ENCODE data around the gene ZNF503.

The ZNF503 gene

DNA sequence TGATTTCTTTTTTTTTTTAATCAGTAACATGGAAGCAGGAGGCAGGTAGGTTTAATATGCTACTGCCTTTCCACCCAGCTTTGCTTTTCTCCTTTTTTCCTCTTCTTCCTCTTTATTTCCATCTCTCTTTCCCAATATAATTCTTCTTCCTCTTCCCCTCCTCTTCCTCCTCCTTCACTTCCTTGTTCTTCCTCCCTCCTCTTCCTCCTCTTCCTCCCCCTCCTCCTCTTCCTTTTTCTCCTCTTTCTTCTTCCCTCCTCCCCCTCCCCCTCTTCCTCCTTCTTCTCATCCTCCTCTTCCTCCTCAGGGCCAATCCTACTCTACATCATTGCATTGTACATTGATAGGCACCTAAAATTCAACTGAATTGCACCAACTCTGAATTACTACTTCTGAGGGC lies 11.4 kb downstream of the ZNF503 start:
- no peak overlapping the region for H3K27ac ChIP-seq (ENCODE audit: low read depth, low read length)
- no peak overlapping the region for H3K4me3 ChIP-seq (ENCODE audit: low read depth, low read length)
- H4K8ac ChIP-seq (ENCODE audit: low read depth, low read length), result no peak overlapping the region
- no peak overlapping the region for H4K12ac ChIP-seq (ENCODE audit: low read depth, low read length)
- H3K27me3 ChIP-seq (ENCODE audit: insufficient read depth, low read length), result peaks cover 2% of the 10 kb centered on the region
- H3K36me3 ChIP-seq (ENCODE audit: control insufficient read depth in 1 of 2, insufficient read depth in 2 of 2, low read length in 2 of 2), result no peaks in the 10 kb centered on the region
- no peaks in the 10 kb centered on the region for H3K79me2 ChIP-seq (ENCODE audit: control insufficient read depth, insufficient read depth, low read length, poor library complexity)
- H3K23ac ChIP-seq (ENCODE audit: low read length), result no peak overlapping the region
- H3K18ac ChIP-seq (ENCODE audit: low read length), result no peak overlapping the region
- peaks cover 2% of the 10 kb centered on the region for H3K9me3 ChIP-seq (ENCODE audit: insufficient read depth, low read depth, low read length)
- no peak overlapping the region for H4K91ac ChIP-seq (ENCODE audit: low read depth, low read length)
- H2AK5ac ChIP-seq (ENCODE audit: low read length), result no peak overlapping the region
- H2BK120ac ChIP-seq (ENCODE audit: insufficient read depth, low read length, poor library complexity), result no peak overlapping the region
- H3K4me2 ChIP-seq (ENCODE audit: low read length), result no peak overlapping the region
- no peaks in the 10 kb centered on the region for H3K4me1 ChIP-seq (ENCODE audit: control insufficient read depth in 1 of 2, insufficient read depth in 2 of 2, low read length in 2 of 2)
- H2AFZ ChIP-seq (ENCODE audit: insufficient read depth, low read length, poor library complexity), result no peak overlapping the region
- DNase-seq, result no peak
- H3K9ac ChIP-seq (ENCODE audit: low read length), result no peak overlapping the region
- no peaks in the 10 kb centered on the region for H3K79me1 ChIP-seq (ENCODE audit: low read length)
- H3K14ac ChIP-seq (ENCODE audit: low read length), result no peak overlapping the region
- H3K4ac ChIP-seq (ENCODE audit: low read depth, low read length), result no peak overlapping the region
- no peak overlapping the region for H2BK5ac ChIP-seq (ENCODE audit: low read depth, low read length, poor library complexity)
- no peak overlapping the region for H2BK12ac ChIP-seq (ENCODE audit: low read length)

DNA sequence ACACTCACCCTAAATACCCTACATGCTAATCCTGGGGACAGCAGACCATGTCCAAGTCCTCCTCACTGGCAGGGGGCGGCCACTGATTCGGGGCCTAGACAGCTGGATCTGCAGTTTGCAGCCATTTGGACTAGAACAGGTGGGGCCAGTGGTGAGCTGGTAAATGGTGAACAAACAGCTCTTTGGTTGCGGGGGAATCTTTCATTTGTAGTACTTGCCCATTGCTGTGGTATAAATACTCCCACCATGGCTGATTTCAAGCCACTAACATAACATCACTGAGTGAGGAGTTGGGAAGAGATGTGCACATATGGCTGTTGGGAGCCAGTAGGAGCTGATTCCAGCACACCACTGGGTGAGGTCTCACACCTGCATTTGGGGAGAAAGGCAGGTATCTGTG lies 13.5 kb downstream of the ZNF503 start:
- no peak overlapping the region for H3K9ac ChIP-seq (ENCODE audit: low read length)
- no peaks in the 10 kb centered on the region for H3K36me3 ChIP-seq (ENCODE audit: control insufficient read depth in 1 of 2, insufficient read depth in 2 of 2, low read length in 2 of 2)
- no peak overlapping the region for H3K4me2 ChIP-seq (ENCODE audit: low read length)
- H2BK12ac ChIP-seq (ENCODE audit: low read length), result no peak overlapping the region
- H3K18ac ChIP-seq (ENCODE audit: low read length), result no peak overlapping the region
- DNase-seq, result no peak
- H3K4me3 ChIP-seq (ENCODE audit: low read depth, low read length), result no peak overlapping the region
- H2AK5ac ChIP-seq (ENCODE audit: low read length), result no peak overlapping the region
- H2BK120ac ChIP-seq (ENCODE audit: insufficient read depth, low read length, poor library complexity), result no peak overlapping the region
- H3K23ac ChIP-seq (ENCODE audit: low read length), result no peak overlapping the region
- no peak overlapping the region for H4K91ac ChIP-seq (ENCODE audit: low read depth, low read length)
- H3K79me2 ChIP-seq (ENCODE audit: control insufficient read depth, insufficient read depth, low read length, poor library complexity), result no peaks in the 10 kb centered on the region
- H3K4ac ChIP-seq (ENCODE audit: low read depth, low read length), result no peak overlapping the region
- no peak overlapping the region for H3K27ac ChIP-seq (ENCODE audit: low read depth, low read length)
- H3K14ac ChIP-seq (ENCODE audit: low read length), result no peak overlapping the region
- H3K27me3 ChIP-seq (ENCODE audit: insufficient read depth, low read length), result peaks cover 2% of the 10 kb centered on the region
- no CpG with 5 or more reads among the region's 3 CpGs for WGBS (ENCODE audit: extremely low coverage, insufficient coverage, insufficient read length)
- no peaks in the 10 kb centered on the region for H3K79me1 ChIP-seq (ENCODE audit: low read length)
- peaks cover 2% of the 10 kb centered on the region for H3K9me3 ChIP-seq (ENCODE audit: insufficient read depth, low read depth, low read length)
- no peak overlapping the region for H4K12ac ChIP-seq (ENCODE audit: low read depth, low read length)
- no peak overlapping the region for H4K8ac ChIP-seq (ENCODE audit: low read depth, low read length)
- H2AFZ ChIP-seq (ENCODE audit: insufficient read depth, low read length, poor library complexity), result no peak overlapping the region
- no peak overlapping the region for H2BK5ac ChIP-seq (ENCODE audit: low read depth, low read length, poor library complexity)
- H3K4me1 ChIP-seq (ENCODE audit: control insufficient read depth in 1 of 2, insufficient read depth in 2 of 2, low read length in 2 of 2), result no peaks in the 10 kb centered on the region

DNA sequence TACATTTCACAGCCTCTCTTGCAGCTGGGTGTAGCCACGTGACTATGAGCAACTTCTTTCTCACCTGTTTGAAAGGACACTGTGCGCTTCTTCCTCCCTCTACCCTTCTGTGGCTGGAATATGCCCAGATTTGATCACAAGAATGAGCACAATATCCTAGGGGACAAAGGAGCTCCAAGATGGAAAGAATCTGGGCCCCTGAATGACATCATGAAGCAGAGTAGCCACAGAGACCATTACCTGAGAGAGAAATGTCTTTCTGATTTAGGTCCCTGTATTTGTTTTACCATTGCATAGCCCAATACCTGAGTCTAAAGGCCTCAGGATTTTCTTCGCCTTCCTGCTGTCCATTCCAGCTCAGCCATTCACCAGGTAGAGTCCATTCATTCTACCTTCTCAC lies 15.4 kb downstream of the ZNF503 start:
- H3K9me3 ChIP-seq (ENCODE audit: insufficient read depth, low read depth, low read length), result peaks cover 2% of the 10 kb centered on the region
- no peak overlapping the region for H2AK5ac ChIP-seq (ENCODE audit: low read length)
- H4K12ac ChIP-seq (ENCODE audit: low read depth, low read length), result no peak overlapping the region
- H3K27ac ChIP-seq (ENCODE audit: low read depth, low read length), result no peak overlapping the region
- no peak overlapping the region for H3K23ac ChIP-seq (ENCODE audit: low read length)
- no peaks in the 10 kb centered on the region for H3K4me1 ChIP-seq (ENCODE audit: control insufficient read depth in 1 of 2, insufficient read depth in 2 of 2, low read length in 2 of 2)
- no peak overlapping the region for H3K18ac ChIP-seq (ENCODE audit: low read length)
- no peak for DNase-seq
- H3K4me2 ChIP-seq (ENCODE audit: low read length), result no peak overlapping the region
- H3K4ac ChIP-seq (ENCODE audit: low read depth, low read length), result no peak overlapping the region
- no peak overlapping the region for H3K14ac ChIP-seq (ENCODE audit: low read length)
- H4K8ac ChIP-seq (ENCODE audit: low read depth, low read length), result no peak overlapping the region
- H3K9ac ChIP-seq (ENCODE audit: low read length), result no peak overlapping the region
- H2BK12ac ChIP-seq (ENCODE audit: low read length), result no peak overlapping the region
- no CpG with 5 or more reads among the region's 3 CpGs for WGBS (ENCODE audit: extremely low coverage, insufficient coverage, insufficient read length)
- H3K36me3 ChIP-seq (ENCODE audit: control insufficient read depth in 1 of 2, insufficient read depth in 2 of 2, low read length in 2 of 2), result no peaks in the 10 kb centered on the region
- H3K79me2 ChIP-seq (ENCODE audit: control insufficient read depth, insufficient read depth, low read length, poor library complexity), result no peaks in the 10 kb centered on the region
- no peak overlapping the region for H2BK120ac ChIP-seq (ENCODE audit: insufficient read depth, low read length, poor library complexity)
- no peak overlapping the region for H2AFZ ChIP-seq (ENCODE audit: insufficient read depth, low read length, poor library complexity)
- no peaks in the 10 kb centered on the region for H3K27me3 ChIP-seq (ENCODE audit: insufficient read depth, low read length)
- H2BK5ac ChIP-seq (ENCODE audit: low read depth, low read length, poor library complexity), result no peak overlapping the region
- no peak overlapping the region for H4K91ac ChIP-seq (ENCODE audit: low read depth, low read length)
- no peak overlapping the region for H3K4me3 ChIP-seq (ENCODE audit: low read depth, low read length)
- H3K79me1 ChIP-seq (ENCODE audit: low read length), result no peaks in the 10 kb centered on the region

DNA sequence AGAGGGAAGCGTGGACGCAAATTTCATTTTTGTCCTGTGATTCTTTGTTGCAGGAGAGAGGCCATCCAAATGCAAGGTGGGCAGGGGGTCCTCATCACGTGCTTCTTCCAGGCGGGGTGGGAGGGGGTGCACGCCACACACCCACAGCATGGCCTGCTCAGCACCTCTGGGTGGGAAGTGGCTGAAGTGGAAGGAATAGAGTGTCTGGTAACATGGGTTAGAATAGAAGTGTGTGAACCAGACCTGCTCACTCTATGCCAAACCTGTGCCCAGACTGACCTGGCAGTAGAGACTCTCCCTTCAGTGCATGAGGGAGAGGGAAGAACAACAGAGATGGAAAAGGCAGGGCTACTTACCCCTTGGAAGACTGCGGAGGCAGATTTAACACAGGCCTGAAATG lies 21.7 kb downstream of the ZNF503 start:
- Histone ChIP-seq H3K36me3 (ENCODE audit: control insufficient read depth in 1 of 2, insufficient read depth in 2 of 2, low read length in 2 of 2) (no peaks in the 10 kb centered on the region), H2BK120ac (ENCODE audit: insufficient read depth, low read length, poor library complexity) (no peak overlapping the region), H3K18ac (ENCODE audit: low read length) (no peak overlapping the region), H3K27ac (ENCODE audit: low read depth, low read length) (no peak overlapping the region), H2AFZ (ENCODE audit: insufficient read depth, low read length, poor library complexity) (no peak overlapping the region), H3K4me3 (ENCODE audit: low read depth, low read length) (no peak overlapping the region), H2BK12ac (ENCODE audit: low read length) (no peak overlapping the region), H4K91ac (ENCODE audit: low read depth, low read length) (no peak overlapping the region), H2BK5ac (ENCODE audit: low read depth, low read length, poor library complexity) (no peak overlapping the region), H3K4me1 (ENCODE audit: control insufficient read depth in 1 of 2, insufficient read depth in 2 of 2, low read length in 2 of 2) (no peaks in the 10 kb centered on the region), H3K14ac (ENCODE audit: low read length) (no peak overlapping the region), H3K23ac (ENCODE audit: low read length) (no peak overlapping the region), H3K27me3 (ENCODE audit: insufficient read depth, low read length) (no peaks in the 10 kb centered on the region), H3K79me1 (ENCODE audit: low read length) (no peaks in the 10 kb centered on the region), H3K4ac (ENCODE audit: low read depth, low read length) (no peak overlapping the region), H4K12ac (ENCODE audit: low read depth, low read length) (no peak overlapping the region), H3K9me3 (ENCODE audit: insufficient read depth, low read depth, low read length) (no peaks in the 10 kb centered on the region), H4K8ac (ENCODE audit: low read depth, low read length) (no peak overlapping the region), H3K79me2 (ENCODE audit: control insufficient read depth, insufficient read depth, low read length, poor library complexity) (no peaks in the 10 kb centered on the region), H3K4me2 (ENCODE audit: low read length) (no peak overlapping the region), H2AK5ac (ENCODE audit: low read length) (no peak overlapping the region), H3K9ac (ENCODE audit: low read length) (no peak overlapping the region)
- DNase-seq, result no peak
- no CpG with 5 or more reads among the region's 6 CpGs for WGBS (ENCODE audit: extremely low coverage, insufficient coverage, insufficient read length)
